Iris pigment epithelial cell (primary cell): ENCODE measurements around the gene GIMAP8.

Experiments
- DNase-seq: peaks from one replicate; pipeline ENCODE4 v3.0.0-alpha.2; 2011; ENCODE audit warnings: low read depth

The GIMAP8 gene

DNA sequence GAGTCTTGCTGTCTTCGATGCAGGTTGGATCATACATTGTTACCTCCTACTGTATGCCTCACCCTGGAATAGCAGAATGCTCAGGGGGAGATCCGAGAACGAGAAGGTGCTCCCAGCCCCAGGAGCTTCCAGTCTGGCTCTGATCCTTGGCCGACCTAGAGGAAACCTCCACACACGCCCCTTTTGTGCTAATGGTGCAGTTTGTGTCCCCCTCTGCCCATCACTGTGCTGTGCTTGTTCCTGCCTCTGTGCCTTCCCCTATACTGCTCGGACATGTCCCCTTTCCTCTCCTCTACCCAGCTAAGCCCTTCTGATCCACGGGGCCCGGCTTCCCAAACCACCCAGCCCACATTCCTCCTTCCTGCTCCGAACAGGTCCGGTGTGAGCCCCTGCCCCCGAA, 38.8 kb upstream of the GIMAP8 start:
- no peak for DNase-seq

- no peak for DNase-seq
These were observed 38.4 kb upstream of the GIMAP8 start for GRCh38 chr7:150412016-150412415.

- no peak for DNase-seq
These were observed 37.6 kb upstream of the GIMAP8 start for GRCh38 chr7:150412518-150413488.

DNA sequence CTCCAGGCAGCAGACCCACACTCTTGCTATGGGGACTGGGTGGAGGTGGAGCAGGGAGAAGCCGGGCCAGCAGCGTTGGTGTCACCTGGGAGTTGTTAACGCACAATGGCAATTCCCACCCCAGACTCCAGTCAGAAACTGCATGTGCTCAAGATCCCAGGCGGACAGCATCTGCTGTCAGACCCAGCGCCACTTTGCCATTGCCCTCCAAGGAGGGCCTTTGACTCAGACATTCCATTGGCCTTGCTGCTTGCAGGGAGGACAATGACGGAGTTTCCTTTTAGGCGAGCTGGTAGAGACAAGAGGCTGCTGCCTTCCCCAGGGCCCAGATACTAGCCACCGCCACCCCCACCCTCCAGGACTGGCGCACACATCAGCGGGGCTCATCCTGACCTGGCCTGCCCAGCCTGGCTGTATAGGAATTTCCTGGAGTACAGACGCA, 36.8 kb upstream of the GIMAP8 start:
- DNase-seq: no peak

GRCh38 chr7:150415161-150416153, 35.0 kb upstream of the GIMAP8 start:
- DNase-seq: no peak

- no peak for DNase-seq
These were observed 33.2 kb upstream of the GIMAP8 start for GRCh38 chr7:150417239-150417638.

GRCh38 chr7:150417863-150418262, 32.6 kb upstream of the GIMAP8 start:
- no peak for DNase-seq

DNA sequence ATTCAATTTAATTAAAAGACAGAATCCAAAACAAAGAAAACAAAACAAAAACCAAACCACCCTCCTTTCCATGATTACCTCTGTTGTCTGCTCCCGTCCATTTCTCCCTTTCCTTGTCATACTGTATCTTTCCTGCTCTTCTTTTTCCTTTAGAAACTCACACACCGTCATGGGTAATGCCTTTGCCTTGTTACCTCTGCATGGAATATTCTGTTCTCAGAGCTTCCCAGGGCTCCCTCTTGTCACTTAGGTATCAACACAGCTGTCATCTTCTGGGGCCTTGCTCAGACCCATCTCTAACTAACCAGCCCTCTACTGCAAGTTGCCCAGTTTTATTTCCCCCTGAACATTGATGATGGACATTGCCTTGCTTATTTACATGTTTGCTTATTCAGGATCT, 30.2 kb upstream of the GIMAP8 start:
- DNase-seq: no peak

- DNase-seq: peak; percentile 70
These were observed 29.3 kb upstream of the GIMAP8 start for GRCh38 chr7:150420987-150421674.

DNA sequence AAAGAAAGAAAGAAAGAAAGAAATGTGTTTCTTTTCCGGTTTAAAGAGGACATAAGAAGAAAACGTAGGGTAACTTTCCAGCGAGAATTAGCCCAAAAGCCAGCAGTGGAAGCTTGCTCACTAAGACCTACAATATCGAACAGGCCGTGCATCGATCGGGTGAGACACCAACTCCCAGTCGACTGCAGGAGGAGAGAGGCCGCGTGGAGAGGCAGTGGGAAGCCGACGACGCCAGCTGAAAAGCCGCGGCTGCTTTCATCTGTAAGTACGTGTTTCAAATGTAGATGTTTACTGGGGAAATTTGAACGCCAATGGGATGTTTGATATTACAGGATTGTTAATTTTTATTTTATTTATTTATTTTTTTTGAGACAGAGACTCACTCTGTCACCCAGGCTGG, 28.6 kb upstream of the GIMAP8 start:
- no peak for DNase-seq

DNA sequence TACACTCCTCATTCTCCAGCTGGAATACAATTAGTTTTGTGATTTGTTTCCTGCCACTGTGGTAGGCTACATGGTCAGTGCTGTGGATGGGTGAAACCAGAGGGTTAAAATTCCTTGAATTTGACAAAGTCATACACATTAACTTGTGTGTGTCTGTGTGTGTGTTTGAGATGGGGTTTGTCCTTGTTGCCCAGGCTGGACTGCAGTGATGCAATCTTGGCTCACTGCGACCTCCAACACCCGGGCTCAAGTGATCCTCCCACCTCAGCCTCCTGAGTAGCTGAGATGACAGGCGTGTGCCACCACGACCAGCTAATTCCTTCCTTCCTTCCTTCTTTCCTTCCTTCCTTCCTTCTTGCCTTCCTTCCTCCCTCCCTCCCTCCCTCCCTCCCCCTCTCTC, 24.8 kb upstream of the GIMAP8 start:
- DNase-seq: no peak

- DNase-seq: peak; percentile 55
These were observed 21.6 kb upstream of the GIMAP8 start for GRCh38 chr7:150428671-150429451.

GRCh38 chr7:150429699-150430098, 20.7 kb upstream of the GIMAP8 start:
- DNase-seq: no peak

GRCh38 chr7:150430465-150431085, 19.9 kb upstream of the GIMAP8 start:
- DNase-seq: no peak

DNA sequence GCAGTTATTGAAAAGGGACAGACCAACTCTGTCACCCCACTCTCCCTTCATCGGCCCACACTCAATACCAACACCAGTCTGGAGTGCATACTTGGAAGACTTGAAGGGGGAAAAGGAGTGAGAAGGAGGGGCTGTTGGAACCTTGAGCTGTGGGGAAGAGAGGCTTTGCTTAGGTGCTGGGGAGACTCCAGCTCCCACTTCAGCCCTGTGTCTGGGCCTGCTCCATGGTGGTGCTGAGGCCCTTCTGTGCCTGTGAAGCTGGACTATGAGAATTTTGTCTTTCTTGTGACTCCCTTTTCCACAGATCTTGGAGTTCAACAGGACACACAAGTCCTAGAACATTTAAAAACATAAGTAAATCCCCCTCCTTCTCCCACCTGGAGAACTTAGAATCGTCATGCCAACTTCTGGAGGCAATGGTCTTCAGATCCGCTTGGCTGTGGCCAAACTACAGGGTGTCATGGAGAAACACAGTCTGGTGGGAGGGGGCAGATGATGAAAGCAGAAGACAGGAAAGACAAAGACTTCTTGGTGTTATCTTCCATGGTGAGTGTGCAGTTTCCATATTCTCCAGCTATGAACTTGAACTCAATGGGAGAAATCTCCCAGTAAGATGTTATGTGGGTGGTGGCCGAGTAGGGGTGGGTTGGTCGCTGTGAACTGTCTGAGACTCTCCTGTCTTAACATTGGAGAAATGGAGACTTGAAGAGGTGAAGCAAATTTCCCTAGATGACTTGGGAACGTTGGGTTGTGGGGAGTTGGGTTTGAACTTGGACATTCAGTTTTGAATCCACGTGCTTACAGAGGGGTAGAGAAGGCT, 18.4 kb upstream of the GIMAP8 start:
- DNase-seq: no peak

DNA sequence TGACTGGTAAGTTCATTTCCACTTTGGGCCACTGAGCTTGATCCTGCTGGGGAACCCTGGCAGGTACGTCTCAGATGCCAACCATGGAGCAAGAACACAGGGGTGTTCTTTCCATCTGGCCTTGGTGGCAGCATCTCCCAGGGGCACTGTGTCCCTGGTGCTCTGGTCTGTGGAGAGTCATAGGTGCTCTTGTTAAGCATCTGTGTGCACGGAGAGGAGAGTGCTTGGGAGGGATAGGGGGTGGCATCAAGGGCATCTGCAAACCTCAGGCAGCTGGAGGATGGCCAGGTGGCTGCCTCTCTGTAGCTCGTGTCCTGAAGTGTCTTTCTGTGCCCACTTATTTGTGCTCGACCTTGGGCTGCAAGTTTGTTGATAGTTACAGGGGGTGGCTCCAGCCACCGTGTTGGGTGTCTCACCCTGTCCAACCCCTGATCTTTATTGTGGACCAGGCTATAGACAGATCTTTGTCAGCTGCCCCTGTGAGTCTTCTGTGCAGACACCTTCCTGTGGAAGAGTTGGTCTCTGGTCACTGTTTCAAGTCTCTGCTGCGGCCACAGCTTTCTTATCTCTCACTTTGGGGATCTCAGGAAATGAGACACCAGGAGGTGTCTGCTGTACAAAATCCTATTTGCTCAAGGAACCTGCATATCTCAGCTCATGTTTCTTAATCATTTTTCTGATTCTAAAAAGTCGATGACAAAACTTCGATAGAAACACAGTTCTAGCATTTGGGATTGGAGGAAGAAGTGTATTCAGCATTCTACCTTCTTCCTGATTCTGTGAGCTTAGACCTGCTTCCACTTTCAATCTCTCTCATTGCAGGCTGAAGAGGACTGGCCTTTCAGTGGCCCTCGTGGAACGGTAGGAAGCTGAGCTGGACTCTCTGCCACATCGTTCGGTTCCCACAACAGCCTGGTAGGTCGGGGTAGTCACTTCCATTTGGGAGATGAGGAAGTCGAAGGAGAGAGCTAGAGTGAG, 17.2 kb upstream of the GIMAP8 start:
- DNase-seq: no peak

- DNase-seq: no peak
These were observed 16.2 kb upstream of the GIMAP8 start for GRCh38 chr7:150434240-150434639.

- DNase-seq: no peak
These were observed 15.4 kb upstream of the GIMAP8 start for GRCh38 chr7:150435047-150435389.
